Stimulated activated CD4-positive, alpha-beta T cell treated with anti-CD3 and anti-CD28 coated beads, Interleukin-1b, Interleukin-23, amount 100 ng/mL, for 48 hours (primary cell): ENCODE data around the gene UBE2O.

ENCODE experiments used
- DNase-seq: peaks from one replicate; pipeline ENCODE4 v3.0.0-alpha.2; 2020

The UBE2O gene

DNA sequence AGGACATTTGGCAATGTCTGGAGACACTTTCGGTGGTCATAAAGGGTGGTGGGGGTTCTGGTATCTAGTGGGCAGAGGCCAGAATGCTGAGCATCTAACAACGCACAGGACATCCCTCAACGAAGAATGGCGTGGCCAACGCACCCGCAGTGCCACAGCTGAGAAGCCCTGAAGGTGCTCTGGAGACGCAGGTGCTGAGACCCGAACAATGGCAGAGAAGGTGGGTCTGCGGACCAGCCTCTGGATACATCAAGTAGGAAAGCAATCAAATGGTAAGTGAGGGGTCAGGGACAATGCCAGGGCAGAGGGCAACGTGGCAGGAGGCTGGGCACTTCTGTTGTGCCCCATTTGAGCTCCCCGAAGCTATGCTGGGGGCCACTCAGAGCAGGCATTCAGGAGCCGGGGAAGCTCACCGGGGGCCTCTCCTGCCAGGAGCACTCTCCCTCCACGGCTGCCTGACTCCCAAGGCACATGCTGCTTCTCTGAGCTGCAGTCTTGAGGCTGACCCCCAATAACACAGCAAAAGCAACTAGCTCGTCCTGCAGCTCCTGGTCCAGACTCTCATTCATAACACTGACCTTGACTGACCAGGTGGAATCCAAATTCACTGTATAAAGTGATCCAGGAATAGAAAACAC, 42.5 kb downstream of the UBE2O start:
- DNase-seq: no peak

- peak; percentile 63 for DNase-seq
Measured at GRCh38 chr17:76408037-76408849, 44.7 kb downstream of the UBE2O start.

DNA sequence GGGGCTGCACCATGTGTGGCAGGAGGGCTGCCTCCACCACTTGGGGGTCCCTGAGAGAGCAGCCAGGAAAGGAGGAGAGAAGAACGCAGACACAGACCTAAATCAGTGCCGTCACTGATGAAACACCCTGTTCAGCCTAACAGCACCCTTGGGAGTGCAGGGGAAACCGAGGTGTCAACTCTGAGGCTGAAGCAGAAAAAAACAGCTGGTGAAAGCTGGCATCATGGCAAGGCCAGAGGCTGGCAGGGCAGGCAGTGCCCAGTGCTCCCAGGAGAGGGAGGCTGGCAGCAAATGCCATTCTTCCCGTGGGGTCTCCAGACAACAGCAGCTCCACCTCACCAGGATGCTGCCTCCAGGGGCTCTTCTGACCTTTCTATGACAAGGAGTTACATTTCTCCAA, 45.4 kb downstream of the UBE2O start:
- DNase-seq: no peak

DNA sequence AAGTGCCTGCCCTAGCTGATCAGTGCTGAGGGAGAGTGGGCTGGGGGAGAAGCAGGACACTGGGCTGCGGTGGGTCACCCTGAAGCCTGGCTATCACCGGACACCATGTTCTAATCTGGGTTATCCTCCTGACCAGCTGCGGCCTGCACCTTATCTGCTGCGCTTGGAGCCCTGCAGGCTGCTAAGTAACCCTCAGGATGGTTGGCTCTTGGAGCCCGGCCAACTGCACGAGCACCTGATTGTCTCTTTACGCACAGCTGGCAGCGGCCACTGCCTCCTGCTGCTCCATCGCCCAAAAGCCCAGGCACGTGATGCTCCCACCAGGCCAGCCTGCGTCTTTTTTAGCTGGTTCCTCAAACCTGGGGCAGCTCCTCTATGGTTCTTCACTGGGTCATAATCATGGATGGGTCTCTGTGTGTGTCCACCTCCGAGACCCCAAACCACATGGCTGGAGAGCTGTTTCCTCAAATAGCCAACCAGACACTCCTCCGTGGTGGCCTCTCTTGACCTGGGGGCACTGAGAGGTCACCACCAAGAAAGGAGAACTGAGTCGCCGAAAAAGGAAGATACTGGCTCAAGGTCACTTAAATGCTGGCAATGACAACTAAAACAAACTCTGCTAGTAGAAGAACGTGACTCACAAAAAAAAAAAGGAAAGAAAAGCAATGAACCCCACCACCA, 46.8 kb downstream of the UBE2O start:
- DNase-seq: no peak

- no peak for DNase-seq
Measured at GRCh38 chr17:76405607-76405966, 47.4 kb downstream of the UBE2O start.

GRCh38 chr17:76404976-76405563, 47.9 kb downstream of the UBE2O start:
- DNase-seq: no peak

DNA sequence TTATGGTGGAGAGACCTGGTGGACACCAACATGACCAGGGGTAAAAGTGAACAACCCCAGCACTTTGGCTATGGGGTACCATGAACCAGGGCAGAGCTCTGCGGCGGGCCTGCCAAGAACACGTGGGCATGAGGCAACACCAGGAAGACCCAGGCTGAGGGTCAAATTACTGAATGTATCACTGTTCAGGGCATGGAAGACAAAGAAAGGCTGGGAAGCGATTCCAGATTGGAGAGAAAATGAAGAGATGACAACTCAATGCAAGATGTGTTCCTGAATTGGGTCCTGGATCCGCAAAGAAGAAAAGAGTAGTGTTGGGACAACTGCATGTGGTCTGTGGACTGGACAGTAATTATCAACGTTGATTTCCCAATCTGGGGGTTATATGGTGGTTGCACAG, 48.7 kb downstream of the UBE2O start:
- DNase-seq: no peak

DNA sequence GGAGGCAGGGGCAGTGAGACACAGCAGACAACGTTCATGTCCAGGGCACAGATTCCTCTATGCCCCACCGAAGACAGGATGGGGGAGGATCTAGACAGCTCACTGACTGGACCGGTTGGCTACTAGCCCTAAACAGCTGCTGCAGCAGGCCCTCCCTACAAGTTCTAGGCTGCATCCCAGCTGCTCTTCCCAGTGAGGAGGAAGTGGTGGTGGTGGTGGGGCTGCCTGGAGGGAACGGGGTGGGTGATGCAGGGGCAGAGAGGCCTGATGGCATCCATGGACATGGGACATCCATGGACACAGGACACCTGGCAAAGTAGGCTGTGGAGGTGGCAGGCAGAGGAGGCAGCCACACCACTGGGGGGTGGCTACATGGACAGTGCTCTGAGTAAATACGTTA, 50.2 kb downstream of the UBE2O start:
- no peak for DNase-seq

DNA sequence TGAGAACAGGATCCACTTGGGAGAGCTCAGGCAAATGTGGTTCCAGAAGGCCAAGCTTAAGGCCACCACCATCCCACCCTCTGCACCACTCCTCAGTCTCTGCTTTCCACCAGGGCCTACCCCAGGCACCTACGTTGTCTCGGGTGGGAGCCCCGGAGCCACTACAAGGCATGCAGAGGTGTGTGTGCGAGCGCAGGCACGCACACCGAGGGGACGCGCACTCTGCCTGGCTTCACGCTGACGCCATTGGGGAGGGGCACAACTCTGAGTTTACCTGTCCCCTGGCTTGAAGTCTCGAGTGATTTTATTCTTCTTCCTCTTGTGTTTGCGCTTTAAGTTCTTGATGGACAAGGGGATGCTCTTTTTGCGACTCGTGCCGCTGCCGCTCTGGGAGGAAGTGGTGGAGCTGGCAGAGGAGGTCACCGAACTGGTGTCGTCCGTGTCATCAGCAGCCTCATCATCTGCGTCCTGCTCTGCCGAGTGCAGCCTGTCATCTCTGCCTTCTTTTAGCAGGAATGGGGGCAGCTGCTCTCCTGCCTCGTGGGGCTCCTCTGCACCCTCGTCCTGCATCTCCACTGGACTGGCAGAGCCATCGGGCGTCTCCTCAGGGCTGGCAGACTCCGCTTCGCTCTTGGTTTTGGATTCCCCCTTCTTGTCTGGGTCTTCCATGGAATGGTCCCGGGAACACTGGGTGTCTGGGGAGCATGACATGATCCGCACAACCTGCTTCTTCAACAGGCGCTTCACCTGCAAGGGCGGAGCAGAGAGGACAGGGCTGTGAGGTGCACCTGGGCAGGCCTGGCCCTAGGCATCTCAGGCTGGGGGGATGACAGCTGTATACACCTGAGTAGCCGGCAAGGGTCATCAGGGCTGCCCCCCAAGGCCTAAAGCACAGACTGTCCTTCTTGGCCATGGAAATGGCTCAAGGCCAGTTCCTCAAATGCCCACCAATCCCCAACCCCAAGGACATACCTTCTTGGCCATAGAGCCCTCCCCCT, 53.5 kb downstream of the UBE2O start:
- DNase-seq: no peak

DNA sequence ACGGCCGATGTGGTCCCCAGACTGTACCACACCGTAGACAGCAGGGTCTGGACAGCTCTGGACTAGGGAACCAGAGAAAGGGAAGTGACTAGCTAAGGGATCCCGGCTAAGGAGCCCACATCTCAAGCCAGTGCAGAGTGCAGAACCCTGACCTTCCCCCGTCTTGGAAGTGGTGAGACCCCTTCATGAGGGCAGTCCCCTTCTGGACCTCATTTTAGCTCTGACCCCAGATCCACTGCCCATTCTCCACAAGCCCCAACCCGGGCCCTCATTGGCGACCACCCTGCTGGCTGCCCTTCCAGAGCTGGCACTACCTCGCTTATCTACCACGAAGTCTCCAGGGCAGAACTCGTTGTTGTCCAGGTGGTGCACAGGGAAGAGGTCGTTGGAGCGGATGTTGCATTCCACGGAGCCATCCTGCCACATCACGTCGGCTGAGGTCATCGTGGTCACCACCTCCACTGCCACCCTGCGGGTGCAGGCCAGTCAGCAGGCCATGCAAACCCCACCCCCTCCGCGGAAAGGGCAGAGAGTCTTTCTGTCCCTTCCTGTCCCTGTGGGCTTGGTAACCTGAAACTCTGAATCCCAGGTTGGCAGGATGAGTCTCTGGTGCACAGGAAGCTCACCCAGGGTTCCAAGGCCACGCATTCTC, 54.3 kb downstream of the UBE2O start:
- DNase-seq: no peak

- DNase-seq: peak; percentile 83
Measured at GRCh38 chr17:76397687-76398522, 55.0 kb downstream of the UBE2O start.

- no peak for DNase-seq
Measured at GRCh38 chr17:76397184-76397583, 55.8 kb downstream of the UBE2O start.

DNA sequence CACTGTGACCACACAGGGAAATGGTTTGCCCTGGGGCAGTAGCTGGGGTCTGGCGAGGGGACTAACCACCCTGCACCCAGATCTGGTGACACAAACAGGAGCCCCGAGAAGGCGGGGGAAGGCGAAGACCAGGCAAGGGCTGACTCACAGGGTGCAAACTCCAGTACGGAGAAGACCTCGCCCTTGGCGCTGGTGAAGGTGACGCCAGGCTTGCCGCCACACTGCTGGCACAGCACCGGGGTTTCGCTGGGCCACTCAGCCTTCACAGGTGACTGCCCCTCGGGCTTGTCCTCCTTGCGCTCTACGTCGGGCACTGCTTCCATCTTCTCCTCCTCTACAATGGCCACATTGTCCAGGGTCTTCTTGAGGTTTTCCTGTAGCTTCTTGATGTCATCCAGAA, 57.0 kb downstream of the UBE2O start:
- no peak for DNase-seq

DNA sequence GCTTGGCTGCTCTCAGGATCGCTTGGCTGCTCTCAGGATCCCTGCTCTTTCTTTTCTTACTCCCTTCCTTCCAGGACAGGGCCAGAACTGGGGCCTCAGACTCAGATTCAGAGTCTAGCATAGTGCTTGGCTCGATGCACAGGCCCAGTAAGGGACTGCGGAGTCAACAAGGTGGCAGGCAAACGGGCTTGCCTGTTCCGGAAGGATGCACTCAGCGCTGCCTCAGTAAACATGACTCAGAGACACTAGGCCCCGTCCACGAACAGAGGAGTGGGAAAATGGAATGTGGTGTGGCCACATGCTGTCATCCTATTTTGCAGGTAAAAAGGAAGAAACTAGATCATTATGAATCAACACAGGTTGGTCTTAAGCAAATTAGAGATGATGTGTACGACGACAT, 58.8 kb downstream of the UBE2O start:
- no peak for DNase-seq

DNA sequence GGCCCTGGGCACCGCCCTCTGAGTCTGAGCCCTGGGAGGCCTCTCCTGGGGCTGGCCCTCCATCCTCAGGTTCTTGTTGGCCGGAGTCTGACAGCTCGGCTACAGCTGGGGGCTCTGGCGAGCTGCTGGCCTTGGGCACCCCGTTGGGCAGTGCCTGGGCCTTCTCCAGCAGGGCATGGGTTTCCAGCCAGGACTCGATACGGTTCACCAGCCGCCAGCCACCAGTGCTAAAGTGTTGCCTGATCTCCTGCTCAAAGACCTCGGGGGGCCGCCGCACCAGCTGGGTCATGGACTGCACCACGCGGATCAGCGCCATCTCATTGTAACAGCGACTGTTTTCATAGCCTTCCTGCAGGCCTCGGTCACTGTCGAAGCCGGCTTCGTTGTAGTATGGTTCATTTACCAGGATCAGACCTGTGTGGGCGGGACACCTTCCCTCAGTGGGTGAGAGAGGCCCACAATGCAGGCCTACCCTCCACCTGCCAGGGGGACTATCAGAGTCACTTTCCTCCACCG, 61.7 kb downstream of the UBE2O start:
- no peak for DNase-seq

DNA sequence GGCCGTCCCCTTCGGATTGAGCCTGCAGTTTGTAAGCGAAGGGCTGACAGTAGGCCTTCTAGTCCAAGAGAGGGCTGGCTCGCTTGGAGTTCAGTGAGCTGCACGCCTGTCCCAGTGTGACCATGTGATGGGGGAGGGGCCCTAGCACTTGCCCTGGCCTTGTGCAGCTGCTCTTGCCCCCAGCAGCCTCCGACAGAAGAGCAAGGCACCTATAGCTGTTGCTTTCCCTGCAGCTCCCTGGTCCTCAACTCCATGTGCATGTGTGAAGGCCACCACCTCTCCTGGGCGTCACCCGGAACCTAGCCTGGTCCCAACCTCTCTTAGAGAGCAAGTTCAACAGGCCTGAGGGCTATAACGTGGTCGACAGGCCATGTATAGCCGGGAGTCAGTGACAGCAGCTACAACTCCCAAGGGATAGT, 62.9 kb downstream of the UBE2O start:
- DNase-seq: no peak

GRCh38 chr17:76388966-76389888, 63.7 kb downstream of the UBE2O start:
- DNase-seq: no peak

GRCh38 chr17:76386966-76387765, 65.8 kb downstream of the UBE2O start:
- DNase-seq: no peak
